ENCODE results near the gene LYSET. TPM values are rescaled to one million over a fixed set of nuclear protein-coding genes. Genes with fewer than 3 reads are reported as not detected.

The LYSET gene
- total RNA-seq, 2 donors from 2014 or later: 7.3 to 28.9 TPM

GRCh38 chr14:93214598-93214997 lies 29.5 kb downstream of the LYSET start:
- Histone ChIP-seq H3K27ac (no peak overlapping the region), H3K9me3 (no peaks in the 10 kb centered on the region)

GRCh38 chr14:93219103-93219726 lies 34.1 kb downstream of the LYSET start:
- peak; percentile 65 for DNase-seq (ENCODE audit: low spot score)
- H3K27ac ChIP-seq: no peak overlapping the region
- TF ChIP-seq POLR2A (IDR thresholded peaks at IDR 0.05): no peak
- TF ChIP-seq CTCF (IDR thresholded peaks at IDR 0.05): peak in 3 of 4 experiments; percentile 25 to 49 (median 46)
- no peaks in the 10 kb centered on the region for H3K4me1 ChIP-seq (replicated peaks)
- H3K4me3 ChIP-seq: no peak overlapping the region
- H3K36me3 ChIP-seq: no peaks in the 10 kb centered on the region
- H3K9me3 ChIP-seq: no peaks in the 10 kb centered on the region
- H3K27me3 ChIP-seq (replicated peaks; ENCODE audit: insufficient read depth): no peaks in the 10 kb centered on the region
- 40% methylated on average over 3 of the region's 3 CpGs for WGBS
- intact Hi-C loops (cut with DNase I): no loop called here

More at GRCh38 chr14:93214598-93214997, 29.5 kb downstream of the LYSET start:
- intact Hi-C loops (cut with DNase I): no loop called here
- H3K27me3 ChIP-seq (replicated peaks; ENCODE audit: insufficient read depth): no peaks in the 10 kb centered on the region
- no peak for DNase-seq (ENCODE audit: low spot score)
- no peaks in the 10 kb centered on the region for H3K4me1 ChIP-seq (replicated peaks)
- H3K4me3 ChIP-seq: no peak overlapping the region
- TF ChIP-seq POLR2AphosphoS5 (IDR thresholded peaks at IDR 0.05): no peak
- no peak for TF ChIP-seq CTCF (IDR thresholded peaks at IDR 0.05)
- TF ChIP-seq POLR2A (IDR thresholded peaks at IDR 0.05): no peak
- no peaks in the 10 kb centered on the region for H3K36me3 ChIP-seq
- WGBS: 76% methylated on average over 2 of the region's 2 CpGs

- intact Hi-C loops (cut with DNase I): no loop called here
- H3K36me3 ChIP-seq: no peaks in the 10 kb centered on the region
- no peaks in the 10 kb centered on the region for H3K9me3 ChIP-seq
- DNase-seq (ENCODE audit: low spot score): no peak
- H3K4me3 ChIP-seq: no peak overlapping the region
- H3K27ac ChIP-seq: no peak overlapping the region
- no peaks in the 10 kb centered on the region for H3K27me3 ChIP-seq (replicated peaks; ENCODE audit: insufficient read depth)
- no peak for TF ChIP-seq CTCF (IDR thresholded peaks at IDR 0.05)
- no peak for TF ChIP-seq POLR2AphosphoS5 (IDR thresholded peaks at IDR 0.05)
- no peak for TF ChIP-seq POLR2A (IDR thresholded peaks at IDR 0.05)
- H3K4me1 ChIP-seq (replicated peaks): no peaks in the 10 kb centered on the region
Observed at GRCh38 chr14:93220509-93220908, 35.4 kb downstream of the LYSET start.

GRCh38 chr14:93223565-93223964 lies 38.4 kb downstream of the LYSET start:
- no peaks in the 10 kb centered on the region for H3K4me1 ChIP-seq (replicated peaks)
- no peaks in the 10 kb centered on the region for H3K9me3 ChIP-seq
- TF ChIP-seq POLR2AphosphoS5 (IDR thresholded peaks at IDR 0.05) (no peak), CTCF (IDR thresholded peaks at IDR 0.05) (no peak), POLR2A (IDR thresholded peaks at IDR 0.05) (no peak)
- no peak overlapping the region for H3K27ac ChIP-seq
- DNase-seq (ENCODE audit: low spot score): no peak
- intact Hi-C loops (cut with DNase I): no loop called here
- H3K27me3 ChIP-seq (replicated peaks; ENCODE audit: insufficient read depth): no peaks in the 10 kb centered on the region
- H3K4me3 ChIP-seq: no peak overlapping the region
- 95% methylated on average over 27 of the region's 27 CpGs for WGBS
- peaks cover 0 to 7% of the 10 kb centered on the region in 2 donors for H3K36me3 ChIP-seq

- Histone ChIP-seq H3K4me3 (no peak overlapping the region), H3K36me3 (peaks cover 0 to 7% of the 10 kb centered on the region in 2 donors), H3K4me1 (replicated peaks) (no peaks in the 10 kb centered on the region), H3K27ac (no peak overlapping the region), H3K9me3 (no peaks in the 10 kb centered on the region), H3K27me3 (replicated peaks; ENCODE audit: insufficient read depth) (no peaks in the 10 kb centered on the region)
- TF ChIP-seq POLR2AphosphoS5 (IDR thresholded peaks at IDR 0.05) (no peak), CTCF (IDR thresholded peaks at IDR 0.05) (no peak)
- intact Hi-C loops (cut with DNase I): no loop called here
- 94% methylated on average over 8 of the region's 8 CpGs for WGBS
- no peak for DNase-seq (ENCODE audit: low spot score)
Observed at GRCh38 chr14:93228550-93228949, 43.4 kb downstream of the LYSET start.
